ENCODE data around the gene KRTAP10-11. TPM values are rescaled to one million over a fixed set of nuclear protein-coding genes. Genes with fewer than 3 reads are reported as not detected.
"Not testable (repeated sequence)": the region's sequence is repeated elsewhere in the genome, so short reads cannot be mapped to it uniquely, and the experiment has no call there.

Gene KRTAP10-11
- polyA plus RNA-seq, 1 donor, result not detected

DNA sequence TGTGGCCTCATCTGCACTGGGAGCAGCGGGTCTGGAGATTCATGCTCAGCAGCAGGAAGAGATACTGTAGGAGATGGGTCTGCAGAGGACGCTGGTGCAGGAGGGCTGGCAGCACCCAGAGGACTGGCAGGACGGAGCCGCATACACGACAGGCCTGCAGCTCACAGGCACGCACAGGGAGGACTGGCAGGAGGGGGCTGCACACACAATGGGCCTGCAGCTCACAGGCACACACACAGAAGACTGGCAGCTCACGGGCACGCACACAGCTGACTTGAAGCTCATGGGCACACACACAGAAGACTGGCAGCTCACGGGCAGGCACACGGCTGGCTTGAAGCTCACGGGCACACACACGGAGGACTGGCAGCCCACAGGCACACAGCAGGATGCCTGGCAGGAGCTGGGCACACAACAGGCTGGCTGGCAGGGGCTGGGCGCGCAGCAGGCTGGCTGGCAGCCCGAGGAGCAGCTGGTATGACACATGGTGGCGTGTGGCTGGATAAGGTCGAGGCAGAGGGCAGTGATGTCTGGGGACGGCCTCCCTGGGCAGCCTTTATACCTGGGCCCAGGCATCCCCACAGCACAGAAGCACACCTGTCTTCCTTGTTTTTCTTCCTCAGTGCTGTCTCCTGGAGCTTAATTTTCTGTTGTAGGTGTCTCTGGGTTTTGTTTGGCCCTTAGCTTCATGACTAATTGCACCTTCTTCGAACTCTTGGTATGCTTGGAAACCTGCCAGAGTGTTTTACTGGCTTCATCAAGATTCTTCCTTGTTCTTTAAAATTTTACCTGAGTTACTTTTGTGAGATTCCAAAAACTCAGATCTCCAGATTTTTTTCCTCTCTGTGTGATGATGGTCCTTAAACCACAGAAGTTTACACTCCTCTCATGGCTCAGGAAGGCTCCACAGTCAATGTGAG is 20.4 kb downstream of the KRTAP10-11 start, which contains the start of gene KRTAP12-2:
KRTAP12-2 (minus strand) TSS at position 527 of the 920 bp plus-strand sequence; CDS start at position 486, 41 bp downstream.
- DNase-seq, result no peak

- no peak for DNase-seq
Observed at GRCh38 chr21:44667612-44668011, 21.4 kb downstream of the KRTAP10-11 start.

GRCh38 chr21:44670642-44671432 is 24.6 kb downstream of the KRTAP10-11 start:
- DNase-seq, result no peak

DNA sequence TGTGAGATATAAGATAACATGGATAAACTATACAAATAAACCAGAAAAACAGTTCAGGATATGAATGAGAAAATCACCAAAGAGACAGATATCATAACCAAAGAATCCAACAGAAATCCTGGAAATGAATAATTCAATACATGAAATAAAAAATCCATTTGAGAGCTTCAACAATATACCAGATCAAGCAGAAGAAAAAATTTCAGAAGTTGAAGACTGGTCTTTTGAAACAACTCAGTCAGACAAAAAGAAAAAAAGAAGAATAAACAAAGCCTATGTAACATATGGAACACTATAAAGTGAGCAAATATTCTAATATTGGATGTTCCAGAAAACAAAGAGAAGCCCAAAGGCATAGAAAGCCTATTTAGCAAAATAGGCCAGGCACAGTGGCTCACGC is 25.7 kb downstream of the KRTAP10-11 start:
- no peak for DNase-seq

DNA sequence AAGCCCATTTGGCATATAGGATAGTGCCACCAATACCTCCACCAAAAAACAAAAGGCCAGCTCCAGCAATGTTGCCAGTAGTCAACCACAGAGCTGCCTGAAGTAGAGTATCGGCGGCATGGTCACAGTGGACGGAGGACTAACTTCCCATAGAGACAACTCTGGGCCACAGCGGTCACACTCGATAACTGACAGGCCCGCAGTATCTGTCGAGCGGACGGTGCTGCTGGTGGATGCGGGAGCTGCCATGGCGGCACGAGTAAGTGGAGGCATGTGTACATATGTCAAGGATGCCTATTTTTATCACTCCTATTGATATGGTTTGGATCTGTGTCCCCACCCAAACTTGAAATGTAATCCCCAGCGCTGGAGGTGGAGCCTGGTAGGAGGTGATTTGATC is 31.7 kb downstream of the KRTAP10-11 start:
- DNase-seq, result no peak

DNA sequence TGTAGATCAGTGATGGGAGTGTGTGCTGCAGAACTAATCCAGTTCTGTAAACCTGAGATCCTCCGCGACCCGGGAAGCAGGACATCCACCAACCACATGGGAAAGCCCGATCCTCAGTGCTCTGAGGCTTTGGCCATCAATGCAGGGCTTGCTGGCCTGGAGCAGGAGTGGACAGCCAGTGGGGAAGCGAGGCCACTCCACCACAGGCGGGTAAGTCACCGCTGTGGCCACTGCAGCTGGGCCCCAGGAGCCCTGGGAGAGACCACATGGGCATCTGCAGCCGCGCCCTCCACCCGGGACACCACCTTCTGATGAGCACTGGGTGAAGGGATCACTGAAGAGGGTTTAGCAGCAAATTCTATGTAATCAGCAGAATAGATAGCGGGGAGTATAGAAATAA is 34.9 kb downstream of the KRTAP10-11 start:
- DNase-seq, result no peak

DNA sequence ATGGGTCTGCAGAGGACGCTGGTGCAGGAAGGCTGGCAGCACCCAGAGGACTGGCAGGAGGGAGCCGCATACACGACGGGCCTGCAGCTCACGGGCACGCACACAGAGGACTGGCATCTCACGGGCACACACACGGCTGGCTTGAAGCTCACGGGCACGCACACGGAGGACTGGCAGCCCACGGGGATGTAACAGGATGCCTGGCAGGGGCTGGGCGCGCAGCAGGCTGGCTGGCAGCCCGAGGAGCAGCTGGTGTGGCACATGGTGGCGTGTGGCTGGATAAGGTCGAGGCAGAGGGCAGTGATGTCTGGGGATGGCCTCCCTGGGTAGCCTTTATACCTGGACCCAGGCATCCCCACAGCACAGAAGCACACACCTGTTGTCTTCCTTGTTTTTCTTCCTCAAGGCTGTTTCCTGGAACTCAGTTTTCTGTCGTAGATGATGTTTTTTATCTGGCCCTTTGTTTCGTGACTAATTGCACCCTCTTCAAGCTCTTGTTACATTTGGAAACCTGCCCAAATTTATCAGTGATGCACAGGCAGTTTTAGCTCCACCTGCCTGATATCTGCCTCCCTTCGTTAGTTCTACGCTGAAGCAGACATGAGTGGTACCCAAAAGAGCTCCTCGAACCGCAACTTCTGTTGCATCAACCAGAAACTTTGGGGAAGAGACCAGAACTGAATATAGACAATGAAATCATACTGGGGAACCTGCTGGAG is 35.8 kb downstream of the KRTAP10-11 start, which contains the start of gene KRTAP12-1:
KRTAP12-1 (minus strand) TSS at position 303 of the 719 bp plus-strand sequence; CDS start at position 263, 40 bp downstream.
- DNase-seq, result no peak

DNA sequence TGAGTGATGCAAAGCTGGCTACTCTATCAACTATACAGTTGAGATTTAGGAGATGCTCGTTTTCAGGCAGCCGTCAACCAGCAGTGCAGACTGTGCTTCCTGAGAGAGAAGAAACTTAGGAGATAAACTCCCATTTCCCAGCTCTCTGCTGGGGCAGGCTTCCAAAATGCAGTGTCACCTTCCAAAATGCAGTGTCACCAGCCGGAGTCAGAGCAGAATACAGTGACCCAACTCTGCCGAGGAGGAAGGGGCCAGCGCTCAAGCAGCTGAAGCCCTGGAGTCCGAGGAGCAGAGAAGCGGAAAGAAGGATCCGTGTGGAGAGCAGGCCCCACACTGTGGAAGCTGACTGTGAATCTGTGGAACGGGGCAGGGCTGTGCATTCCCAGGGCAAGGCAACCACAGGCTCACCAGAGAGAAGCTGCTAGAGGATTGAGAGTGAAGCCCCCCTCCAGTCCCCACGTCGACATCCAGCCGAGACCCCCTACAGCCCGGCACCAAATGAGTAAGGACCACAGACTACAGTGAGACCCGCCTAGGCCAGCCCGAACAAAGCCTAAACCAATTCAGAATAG is 36.5 kb downstream of the KRTAP10-11 start:
- no peak for DNase-seq

DNA sequence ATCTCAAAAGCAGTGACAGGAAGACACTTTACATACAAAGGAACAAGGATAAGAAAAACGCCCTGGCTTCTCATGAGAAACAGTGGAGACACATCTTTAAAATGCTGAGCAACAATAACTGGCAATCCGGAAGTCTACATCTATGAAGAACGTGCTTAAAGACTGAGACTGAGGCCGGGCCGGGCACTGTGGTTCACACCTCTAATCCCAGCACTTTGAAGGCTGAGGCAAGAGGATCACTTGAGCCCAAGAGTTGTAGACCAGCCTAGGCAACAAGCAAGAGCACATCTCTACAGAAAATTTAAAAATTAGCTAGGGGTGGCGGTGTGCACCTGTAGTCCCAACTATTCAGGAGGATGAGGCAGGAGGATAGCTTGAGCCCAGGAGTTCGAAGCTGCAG is 37.9 kb downstream of the KRTAP10-11 start:
- no peak for DNase-seq

DNA sequence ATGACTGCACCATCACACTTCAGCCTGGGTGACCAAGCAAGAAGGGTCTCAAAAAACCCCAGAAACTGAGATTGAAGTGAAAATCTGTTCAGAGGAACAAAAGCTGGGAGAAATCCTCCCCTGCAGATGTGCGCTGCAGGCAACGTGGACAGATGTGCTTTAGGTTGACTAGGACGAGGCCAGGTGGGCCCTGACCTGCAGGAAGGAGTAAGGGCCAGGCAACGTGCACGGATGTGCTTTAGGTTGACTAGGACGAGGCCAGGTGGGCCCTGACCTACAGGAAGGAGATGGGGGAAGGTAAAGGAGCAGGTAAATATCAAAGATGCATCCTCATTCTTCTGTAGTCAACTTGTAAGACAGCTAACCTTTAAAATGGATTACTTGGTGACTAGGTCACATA is 38.3 kb downstream of the KRTAP10-11 start:
- no peak for DNase-seq

DNA sequence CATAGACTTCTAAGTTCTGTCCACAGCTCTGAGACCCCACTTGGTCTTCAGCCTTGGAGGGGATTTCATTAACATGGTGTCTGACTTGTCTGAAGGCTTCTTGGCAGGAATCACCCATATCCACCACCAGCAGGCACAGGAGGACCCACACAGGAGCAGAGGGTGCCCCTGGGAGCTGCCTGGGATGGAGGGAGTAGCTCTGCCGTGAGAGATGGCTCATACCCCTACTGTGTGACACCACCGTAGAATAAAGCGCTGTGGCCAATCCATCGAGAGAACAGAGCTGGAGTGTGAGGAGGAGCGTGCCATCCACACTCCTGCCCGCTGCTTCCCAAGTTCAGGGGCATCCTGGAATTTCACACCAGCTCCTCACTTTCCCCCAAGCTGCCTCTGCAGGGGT is 38.8 kb downstream of the KRTAP10-11 start:
- not testable (repeated sequence) for DNase-seq

- no peak for DNase-seq
Observed at GRCh38 chr21:44686000-44686781, 40.0 kb downstream of the KRTAP10-11 start.

DNA sequence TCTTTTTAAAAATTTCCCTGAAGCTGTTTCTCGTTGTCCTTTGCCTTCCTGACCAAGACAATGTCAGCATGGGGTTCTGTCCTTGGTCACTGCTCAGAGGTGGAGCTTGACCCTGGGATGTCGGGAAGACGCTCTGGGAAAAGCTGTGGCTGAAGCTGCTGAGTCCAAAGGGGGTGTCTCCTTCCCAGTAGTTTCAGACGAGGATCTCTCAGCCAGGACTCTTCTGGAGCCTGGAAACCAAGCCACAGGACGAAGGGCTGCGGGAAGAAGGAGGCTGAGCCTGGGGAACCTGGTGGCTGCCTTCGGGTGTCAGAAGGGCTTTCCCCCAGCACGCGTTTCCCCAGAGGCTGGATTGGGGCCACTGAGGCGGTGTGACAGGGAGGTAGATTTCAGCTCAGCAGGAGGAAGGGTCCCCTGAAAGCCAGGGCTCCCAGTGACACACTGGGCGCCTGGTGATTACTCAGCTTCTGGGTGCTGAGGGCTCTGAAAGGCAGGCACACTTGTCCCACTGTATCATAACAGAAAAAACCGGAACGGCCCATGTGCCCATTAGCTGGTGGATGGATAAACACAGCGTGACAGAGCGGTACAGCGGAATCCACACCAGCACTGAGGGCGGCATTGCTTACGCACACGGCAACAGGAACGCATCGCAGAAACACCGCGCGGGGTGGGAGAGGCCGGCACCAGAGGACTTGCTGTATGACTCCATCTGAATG is 40.8 kb downstream of the KRTAP10-11 start:
- no peak for DNase-seq

- DNase-seq, result no peak
Observed at GRCh38 chr21:44687671-44688070, 41.5 kb downstream of the KRTAP10-11 start.

DNA sequence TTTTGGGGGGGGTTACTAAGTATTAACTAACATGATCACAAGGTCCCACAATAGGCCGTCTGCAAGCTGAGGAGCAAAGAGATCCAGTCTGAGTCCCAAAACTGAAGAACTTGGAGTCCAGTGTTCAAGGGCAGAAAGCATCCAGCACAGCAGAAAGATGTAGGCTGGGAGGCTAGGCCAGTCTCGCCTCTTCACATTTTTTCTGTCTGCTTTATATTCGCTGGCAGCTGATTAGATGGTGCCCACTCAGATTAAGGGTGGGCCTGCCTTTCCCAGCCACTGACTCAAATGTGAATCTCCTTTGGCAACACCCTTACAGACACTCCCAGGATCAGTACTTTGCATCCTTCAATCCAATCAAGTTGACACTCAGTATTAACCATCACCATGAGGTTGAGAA is 43.5 kb downstream of the KRTAP10-11 start:
- DNase-seq, result not testable (repeated sequence)

- DNase-seq, result no peak
Observed at GRCh38 chr21:44691686-44692085, 45.5 kb downstream of the KRTAP10-11 start.

- DNase-seq, result no peak
Observed at GRCh38 chr21:44692798-44693512, 46.7 kb downstream of the KRTAP10-11 start.

GRCh38 chr21:44694776-44695175 is 48.6 kb downstream of the KRTAP10-11 start:
- DNase-seq, result no peak

- no peak for DNase-seq
Observed at GRCh38 chr21:44695184-44695583, 49.0 kb downstream of the KRTAP10-11 start.

GRCh38 chr21:44695641-44696040 is 49.4 kb downstream of the KRTAP10-11 start:
- DNase-seq, result no peak
